Stimulated activated CD4-positive, alpha-beta T cell treated with anti-CD3 and anti-CD28 coated beads, Interleukin-12 subunit alpha, Interleukin-12 subunit beta, amount 100 ng/mL, for 48 hours (primary cell): ENCODE data around the gene CGREF1.
"Not testable (repeated sequence)": the region's sequence is repeated elsewhere in the genome, so short reads cannot be mapped to it uniquely, and the experiment has no call there.

Experiments used
- DNase-seq, 3 donors: peaks; one replicate each; pipeline ENCODE4 v3.0.0-alpha.2; 2020; ENCODE audit warnings: low read depth in 2 of 3, low spot score in 1 of 3

CGREF1 gene

GRCh38 chr2:27137322-27137935 lies 18.5 kb upstream of the CGREF1 start:
- no peak for DNase-seq

- DNase-seq = no peak
Observed at GRCh38 chr2:27136751-27137150, 17.8 kb upstream of the CGREF1 start.

- DNase-seq = no peak
Observed at GRCh38 chr2:27135478-27135955, 16.6 kb upstream of the CGREF1 start.

- no peak for DNase-seq
Observed at GRCh38 chr2:27134781-27135477, 16.0 kb upstream of the CGREF1 start.

- DNase-seq = peak; percentile 97 to 98 (median 98)
Observed at GRCh38 chr2:27133905-27134780, 15.2 kb upstream of the CGREF1 start, which contains the start of gene PREB. TSS of gene PREB (minus strand) at chr2:27134636. CDS start at chr2:27134421, 215 bp downstream.

- no peak for DNase-seq
Observed at GRCh38 chr2:27133195-27133875, 14.4 kb upstream of the CGREF1 start.

GRCh38 chr2:27131429-27131828 lies 12.5 kb upstream of the CGREF1 start:
- no peak for DNase-seq

- no peak for DNase-seq
Observed at GRCh38 chr2:27130396-27130795, 11.5 kb upstream of the CGREF1 start.

- no peak for DNase-seq
Observed at GRCh38 chr2:27128668-27129571, 10.0 kb upstream of the CGREF1 start.

- no peak for DNase-seq
Observed at GRCh38 chr2:27127883-27128667, 9.1 kb upstream of the CGREF1 start.

- no peak for DNase-seq
Observed at GRCh38 chr2:27126252-27126710, 7.4 kb upstream of the CGREF1 start.

GRCh38 chr2:27125104-27125503 lies 6.2 kb upstream of the CGREF1 start:
- no peak for DNase-seq

GRCh38 chr2:27123302-27124150 lies 4.6 kb upstream of the CGREF1 start, which contains the start of gene ABHD1:
TSS of gene ABHD1 (plus strand) at chr2:27123815. CDS start at chr2:27123949, 134 bp downstream.
- DNase-seq = peak in 2 of 3 donors; percentile 9 to 44

GRCh38 chr2:27122791-27123190 lies 3.9 kb upstream of the CGREF1 start:
- no peak for DNase-seq

GRCh38 chr2:27121906-27122305 lies 3.0 kb upstream of the CGREF1 start:
- DNase-seq = no peak

GRCh38 chr2:27119330-27119670 lies 372 bp upstream of the CGREF1 start:
- DNase-seq = not testable (repeated sequence)

GRCh38 chr2:27117995-27118524 lies 868 bp downstream of the CGREF1 start:
- DNase-seq = no peak

- no peak for DNase-seq
Observed at GRCh38 chr2:27115519-27115918, 3.4 kb downstream of the CGREF1 start.
